Endothelial cell of hepatic sinusoid (primary cell): ENCODE measurements around the gene IL15RA.
"Not testable (repeated sequence)": the region's sequence is repeated elsewhere in the genome, so short reads cannot be mapped to it uniquely, and the experiment has no call there.

Source experiments
- in situ Hi-C: cut with HindIII; loops from 2 replicates; pipeline ENCODE4 v1.10.0; 2017; ENCODE audit warnings: low sequenced_read_pairs

Gene IL15RA

DNA sequence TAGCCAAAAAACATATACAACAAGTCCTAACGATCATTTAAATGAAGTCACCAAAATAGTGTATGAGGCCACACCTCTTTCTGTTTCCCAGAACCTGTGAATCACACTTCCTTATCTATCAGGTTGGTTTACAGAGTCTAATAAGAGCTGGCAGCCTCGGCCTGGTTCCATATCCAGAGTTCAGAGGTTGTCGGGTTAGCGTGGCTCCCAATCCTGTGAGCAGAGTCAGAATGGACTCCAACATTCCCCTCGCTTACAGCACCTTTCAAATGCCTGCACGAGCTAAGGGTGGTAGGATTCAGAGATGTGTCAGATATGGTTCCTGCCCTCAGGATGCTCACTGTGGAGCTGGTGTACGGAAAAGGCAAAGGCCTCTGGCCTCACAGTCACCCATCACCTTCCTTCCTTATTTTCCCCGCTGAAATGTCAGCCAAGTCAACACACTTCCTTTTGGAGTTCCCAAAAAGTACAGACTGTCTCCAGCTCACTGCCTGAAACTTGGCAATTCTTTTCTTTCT lies 6.0 kb downstream of the IL15RA start:
- in situ Hi-C loops = no loop called here

DNA sequence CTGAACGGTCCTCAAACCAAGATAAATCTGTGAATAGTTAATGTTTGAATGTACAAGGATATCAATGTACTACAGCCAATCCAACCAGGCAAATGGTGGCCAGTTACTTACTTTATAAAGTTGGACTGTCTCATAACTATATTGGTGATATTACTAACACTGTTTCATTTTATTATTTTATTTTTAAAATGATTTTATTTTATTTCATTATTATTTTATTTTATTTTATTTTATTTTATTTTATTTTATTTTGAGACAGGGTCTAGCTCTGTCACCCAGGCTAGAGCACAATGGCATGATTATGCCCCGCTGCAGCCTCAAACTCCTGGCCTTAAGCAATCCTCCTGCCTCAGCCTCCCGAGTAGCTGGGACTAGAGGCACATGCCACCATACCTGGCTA lies 6.8 kb downstream of the IL15RA start:
- in situ Hi-C loops = no loop called here

GRCh38 chr10:5970066-5970465 lies 7.3 kb downstream of the IL15RA start:
- in situ Hi-C loops = no loop called here

- in situ Hi-C loops = no loop called here
Measured at GRCh38 chr10:5968681-5969453, 8.5 kb downstream of the IL15RA start.

GRCh38 chr10:5968037-5968680 lies 9.2 kb downstream of the IL15RA start:
- in situ Hi-C loops = no loop called here

- in situ Hi-C loops = no loop called here
Measured at GRCh38 chr10:5965266-5965665, 12.1 kb downstream of the IL15RA start.

DNA sequence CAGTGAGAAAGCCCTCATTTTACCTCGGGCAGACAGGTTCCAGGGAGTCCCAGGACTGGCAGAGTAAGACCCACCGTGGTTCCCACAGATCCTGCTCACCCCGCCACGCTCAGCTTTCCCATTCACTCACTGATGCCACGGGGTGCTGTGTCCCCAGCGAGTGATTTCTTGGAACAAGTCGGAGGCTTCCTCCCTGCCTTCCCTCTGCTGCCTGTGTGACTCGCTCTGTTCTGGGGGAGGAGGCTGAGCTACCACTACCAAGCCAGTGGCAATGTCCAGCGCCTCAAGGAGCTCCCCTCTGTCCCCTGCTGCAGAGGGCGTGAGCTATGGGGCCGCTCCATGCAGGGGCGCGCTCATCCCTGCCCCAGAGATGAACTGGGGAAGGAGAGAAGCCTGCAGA lies 12.6 kb downstream of the IL15RA start:
- in situ Hi-C loops = no loop called here

DNA sequence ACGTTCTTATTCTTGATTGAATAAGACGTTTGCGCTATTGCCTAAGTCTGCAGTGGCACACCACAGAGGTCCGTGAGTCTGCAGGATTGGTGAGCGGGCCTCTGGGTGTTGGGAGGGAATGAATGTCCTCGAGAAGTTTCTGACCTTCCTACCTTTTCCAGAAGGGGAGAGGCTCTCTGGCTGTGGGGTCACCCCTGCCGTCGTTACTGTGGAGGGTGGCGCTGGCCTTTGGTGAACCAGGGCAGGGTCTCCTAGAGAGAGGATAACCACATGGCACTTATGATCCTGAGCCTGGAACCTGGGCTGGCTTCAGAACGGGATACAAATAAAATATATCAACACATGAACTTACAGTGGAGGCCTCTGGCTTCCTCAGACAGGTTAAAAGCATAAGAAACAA lies 13.8 kb downstream of the IL15RA start:
- in situ Hi-C loops = no loop called here

DNA sequence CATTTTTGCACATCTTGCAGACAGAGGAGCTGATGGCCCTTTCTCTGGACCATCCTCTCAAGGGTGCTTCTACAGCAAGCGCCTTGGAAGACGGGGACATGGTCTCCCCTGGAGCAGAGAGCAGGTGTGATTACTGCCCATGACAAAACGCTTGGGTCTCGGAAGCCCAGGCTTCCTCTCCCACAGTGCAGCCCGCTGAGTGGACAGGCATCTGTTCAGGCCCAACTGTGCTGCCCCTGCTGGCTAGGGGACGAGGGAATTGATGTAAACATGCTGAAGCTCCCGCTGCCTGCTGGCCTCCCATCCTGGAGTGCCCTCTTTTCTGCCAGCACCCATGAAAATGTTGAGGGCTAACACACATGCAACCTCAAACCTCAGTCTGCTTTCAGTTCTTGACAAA lies 14.3 kb downstream of the IL15RA start:
- in situ Hi-C loops = no loop called here

- in situ Hi-C loops = not testable (repeated sequence)
Measured at GRCh38 chr10:5962358-5962940, 14.9 kb downstream of the IL15RA start.

- in situ Hi-C loops = no loop called here
Measured at GRCh38 chr10:5961405-5962100, 15.8 kb downstream of the IL15RA start.

- in situ Hi-C loops = not testable (repeated sequence)
Measured at GRCh38 chr10:5960973-5961275, 16.4 kb downstream of the IL15RA start.

DNA sequence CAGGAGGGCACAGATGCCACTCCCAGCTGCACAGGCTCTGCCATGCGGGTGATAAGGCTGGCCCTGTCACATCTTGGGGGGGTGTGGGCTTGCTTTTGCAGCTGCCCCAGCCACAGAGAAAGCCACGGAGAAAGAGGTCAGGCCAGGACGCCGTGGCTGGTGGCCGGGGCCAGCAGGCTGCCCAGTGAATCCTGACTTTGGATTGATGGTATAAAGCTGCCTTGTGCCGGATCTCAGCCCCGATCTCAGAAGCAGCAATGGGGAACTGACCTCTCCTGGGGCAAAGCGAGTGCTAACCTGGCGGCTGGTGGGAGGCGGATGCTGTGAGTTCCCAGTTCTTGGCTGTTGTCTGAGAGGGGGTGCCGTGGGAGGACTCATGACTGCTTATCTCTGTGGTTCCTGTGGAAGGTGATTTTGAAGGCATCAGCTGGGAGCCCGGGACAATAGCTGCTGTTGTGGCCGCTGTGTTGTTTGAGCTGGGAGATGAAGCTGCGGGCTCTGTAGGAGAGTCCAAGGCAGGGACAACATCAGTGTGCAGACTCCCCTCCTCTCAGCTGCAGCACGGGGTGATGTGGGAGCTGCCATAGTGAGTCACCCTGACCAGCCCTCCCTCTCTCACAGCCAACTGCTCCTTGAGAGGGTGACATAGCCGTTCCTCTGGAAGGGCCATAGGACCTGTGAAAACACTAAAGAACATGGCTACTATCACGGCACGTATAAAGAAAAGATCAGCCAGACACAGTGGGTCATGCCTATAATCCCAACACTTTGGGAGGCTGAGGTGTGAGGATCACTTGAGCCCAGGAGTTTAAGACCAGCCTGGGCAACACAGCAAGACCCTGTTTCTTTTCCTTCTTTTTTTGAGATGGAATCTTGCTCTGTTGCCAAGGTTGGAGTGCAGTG lies 17.0 kb downstream of the IL15RA start:
- in situ Hi-C loops = no loop called here

DNA sequence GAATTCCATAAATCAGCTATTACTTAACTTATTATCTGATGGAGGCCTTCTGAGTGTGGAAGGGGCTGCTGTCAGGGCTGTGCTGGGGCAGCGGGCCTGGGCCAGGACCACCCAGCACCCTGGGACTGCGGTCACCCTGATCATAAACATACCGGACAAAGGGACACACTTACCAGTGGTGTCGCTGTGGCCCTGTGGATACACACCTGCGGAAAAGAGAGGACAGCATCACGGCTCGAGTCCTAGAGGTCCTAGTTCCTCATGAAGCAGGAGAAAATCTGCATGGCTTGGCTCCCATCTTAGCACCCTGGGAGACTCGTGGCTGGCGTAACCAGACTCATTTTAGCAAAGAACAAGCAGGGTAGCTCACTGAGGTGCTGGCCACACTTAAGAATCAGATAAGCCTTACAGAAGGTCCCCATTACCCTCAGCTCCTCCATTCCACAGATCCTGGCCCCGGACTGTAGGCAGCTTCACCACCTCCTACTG lies 17.7 kb downstream of the IL15RA start:
- in situ Hi-C loops = loop anchor here (5.0 kb wide), 1 partner anchor 83 kb away; no protein-coding TSS in a partner anchor

- in situ Hi-C loops = loop anchor here (5.0 kb wide), 1 partner anchor 83 kb away; no protein-coding TSS in a partner anchor
Measured at GRCh38 chr10:5959142-5959541, 18.2 kb downstream of the IL15RA start.

DNA sequence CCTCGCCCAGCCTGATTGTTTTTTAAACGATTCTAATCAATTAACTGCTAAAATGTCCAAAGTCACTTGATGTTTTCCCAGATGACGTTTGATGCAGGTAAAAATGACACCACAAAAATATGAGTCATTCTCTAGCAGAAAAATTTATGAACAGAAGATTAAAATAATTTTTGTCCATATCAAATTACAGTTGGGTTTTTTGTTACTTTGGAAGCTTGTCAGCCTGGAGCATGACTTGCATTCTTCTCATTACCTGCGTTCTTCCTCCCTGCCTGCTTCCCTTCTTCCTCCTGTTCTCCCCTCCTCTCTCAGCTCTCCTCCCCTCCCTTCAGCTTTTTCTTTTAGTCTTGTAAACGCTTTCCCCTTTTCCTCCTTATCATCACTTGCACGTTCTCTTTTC lies 18.7 kb downstream of the IL15RA start:
- in situ Hi-C loops = loop anchor here (5.0 kb wide), 1 partner anchor 84 kb away; no protein-coding TSS in a partner anchor

DNA sequence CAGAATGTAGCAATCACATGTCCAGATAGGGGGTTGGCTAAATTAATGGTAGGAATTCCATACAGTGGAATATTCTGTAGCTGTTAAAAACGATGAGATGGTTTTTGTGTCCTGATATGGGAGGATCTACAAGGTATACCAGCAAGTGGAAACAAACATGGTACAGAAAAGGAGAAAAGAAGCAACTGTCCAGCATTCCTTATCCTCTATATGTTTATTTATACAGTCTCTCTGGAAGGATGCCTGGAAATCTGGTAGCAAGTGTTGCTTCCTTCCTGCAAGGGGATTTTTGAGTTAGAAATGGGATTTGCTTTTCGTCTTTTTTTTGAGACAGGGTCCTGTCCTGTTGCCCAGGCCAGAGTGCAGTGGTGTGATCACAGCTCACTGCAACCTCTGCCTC lies 19.3 kb downstream of the IL15RA start:
- in situ Hi-C loops = loop anchor here (5.0 kb wide), 1 partner anchor 84 kb away; no protein-coding TSS in a partner anchor

DNA sequence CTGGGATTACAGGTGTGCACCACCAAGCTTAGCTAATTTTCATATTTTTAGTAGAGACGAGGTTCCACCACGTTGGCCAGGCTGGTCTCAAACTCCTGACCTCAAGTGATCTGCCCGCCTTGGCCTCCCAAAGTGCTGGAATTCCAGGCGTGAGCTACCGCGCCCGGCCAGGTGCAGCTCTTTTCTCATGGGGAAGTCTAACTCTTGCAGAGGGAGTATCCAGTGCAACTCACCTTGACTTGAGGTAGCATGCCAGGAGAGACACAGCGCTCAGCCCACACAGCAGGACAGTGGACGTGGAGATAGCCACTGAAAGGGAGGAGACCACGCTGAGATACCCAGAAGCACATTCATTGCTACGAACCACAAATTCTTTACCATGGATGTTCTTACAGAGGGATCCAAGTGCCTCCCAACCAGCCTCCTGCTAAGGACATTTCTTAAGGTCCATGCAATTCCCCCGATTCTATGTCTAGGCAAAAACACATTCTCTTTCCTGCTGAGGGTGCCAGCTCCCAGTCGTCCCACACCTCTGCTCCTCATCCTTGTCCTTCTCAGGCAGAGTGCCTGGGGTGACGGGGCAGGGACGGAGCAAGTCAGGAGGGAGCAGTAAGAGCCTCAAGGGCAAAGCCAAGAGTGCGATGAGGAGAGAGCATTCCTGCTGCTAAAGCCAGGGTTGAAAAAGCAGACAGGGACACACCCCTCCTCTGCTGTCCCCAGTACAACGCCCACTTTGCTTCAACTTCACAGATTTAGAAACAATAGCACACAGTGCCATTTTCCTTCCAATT lies 21.0 kb downstream of the IL15RA start:
- in situ Hi-C loops = loop anchor here (5.0 kb wide), 1 partner anchor 86 kb away; no protein-coding TSS in a partner anchor

DNA sequence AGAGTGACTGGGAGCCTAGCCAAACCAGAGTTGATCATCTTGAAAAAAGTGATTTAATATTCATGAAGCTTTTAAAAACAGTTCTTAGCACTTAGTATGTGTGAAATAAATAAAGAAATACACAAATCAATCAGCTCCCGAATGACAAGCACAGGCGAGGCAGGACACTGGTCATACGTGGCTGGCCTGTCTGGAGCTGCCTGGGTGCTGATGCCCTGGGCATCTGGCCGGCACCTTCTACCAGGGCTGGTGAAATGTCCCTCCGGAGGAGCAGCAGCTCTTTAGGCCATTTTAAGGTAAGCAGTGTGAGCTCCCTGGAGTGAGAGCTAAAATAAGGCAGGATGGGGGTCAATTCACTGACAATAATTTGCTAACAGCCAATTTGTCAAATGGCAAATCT lies 23.7 kb downstream of the IL15RA start:
- in situ Hi-C loops = no loop called here
